SU-DHL-6 (cell line): Measurements from ENCODE around the gene PGBD5.

Source experiments
- H2AFZ ChIP-seq: fragments of 200-600 bp; sonication (generic); 2 replicates; pipeline ENCODE4 v1.6.1; 2014; ENCODE audit warnings: low read depth, mild to moderate bottlenecking, moderate library complexity, mixed read lengths, antibody characterized with exemption, low read length; ENCODE audit not compliant: severe bottlenecking
- H3F3A ChIP-seq: fragments of 200-600 bp; shearing (Covaris generic); 2 replicates; pipeline ENCODE4 v1.6.0; 2016; ENCODE audit warnings: antibody characterized with exemption, mild to moderate bottlenecking; ENCODE audit not compliant: insufficient read depth
- H3K27ac ChIP-seq: fragments of 200-600 bp; sonication (generic); 2 replicates; pipeline ENCODE4 v1.5.1; 2016; ENCODE audit warnings: low read depth, mild to moderate bottlenecking, low read length, moderate library complexity, mixed read lengths
- H3K27me3 ChIP-seq: fragments of 200-600 bp; sonication (generic), shearing (Covaris generic); 2 replicates; pipeline ENCODE4 v1.6.0; 2014; ENCODE audit warnings: mild to moderate bottlenecking, low read length
- H3K36me3 ChIP-seq: fragments of 200-600 bp; sonication (generic); 2 replicates; pipeline ENCODE4 v1.6.1; 2014; ENCODE audit warnings: mild to moderate bottlenecking, low read length, mixed read lengths
- H3K4me2 ChIP-seq: fragments of 300-600, 200-600 bp; shearing (Covaris generic), sonication (generic); 2 replicates; pipeline ENCODE4 v1.6.0; 2014; ENCODE audit warnings: low read length, low read depth, mild to moderate bottlenecking; ENCODE audit not compliant: poor library complexity, severe bottlenecking
- H3K4me3 ChIP-seq: fragments of 200-600 bp; sonication (generic); 2 replicates; pipeline ENCODE4 v1.5.1; 2014; ENCODE audit warnings: antibody characterized with exemption, low read length, mild to moderate bottlenecking, mixed read lengths; ENCODE audit not compliant: insufficient read depth, poor library complexity, severe bottlenecking
- H3K79me2 ChIP-seq: fragments of 200-600 bp; sonication (generic); 2 replicates; pipeline ENCODE4 v1.6.1; 2014; ENCODE audit warnings: mild to moderate bottlenecking, low read length, moderate library complexity; ENCODE audit not compliant: insufficient read depth
- H3K9ac ChIP-seq: fragments of 200-600 bp; sonication (generic); 2 replicates; pipeline ENCODE4 v1.7.0; 2014; ENCODE audit warnings: mild to moderate bottlenecking, low read length
- H3K9me2 ChIP-seq: fragments of 200-600 bp; sonication (generic); replicated peaks from 2 replicates; pipeline ENCODE4 v1.6.1; 2014; ENCODE audit warnings: low read length; ENCODE audit not compliant: insufficient read depth
- H3K9me3 ChIP-seq: fragments of 200-600 bp; sonication (generic); 2 replicates; pipeline ENCODE4 v1.6.1; 2014; ENCODE audit warnings: low read length, mixed read lengths; ENCODE audit not compliant: insufficient read depth
- H4K20me1 ChIP-seq: fragments of 200-600 bp; sonication (generic); 2 replicates; pipeline ENCODE4 v1.6.1; 2014; ENCODE audit warnings: low read depth, mild to moderate bottlenecking, antibody characterized with exemption, low read length, moderate library complexity, mixed read lengths
- EZH2phosphoT487 ChIP-seq: fragments of 200-600 bp; sonication (generic), shearing (Covaris generic); conservative IDR thresholded peaks from 2 replicates; pipeline ENCODE4 v1.6.1; 2018; ENCODE audit warnings: mild to moderate bottlenecking, antibody characterized with exemption, low read length, moderate library complexity, mixed read lengths
- TF ChIP-seq, protein P1 (sequence below): fragments of 200-600 bp; sonication (generic); IDR thresholded peaks from one replicate; pipeline ENCODE4 v1.5.1; 2017; ENCODE audit warnings: antibody characterized with exemption, mild to moderate bottlenecking, low read length, moderate library complexity; ENCODE audit not compliant: insufficient read depth, poor library complexity, severe bottlenecking

The PGBD5 gene

DNA sequence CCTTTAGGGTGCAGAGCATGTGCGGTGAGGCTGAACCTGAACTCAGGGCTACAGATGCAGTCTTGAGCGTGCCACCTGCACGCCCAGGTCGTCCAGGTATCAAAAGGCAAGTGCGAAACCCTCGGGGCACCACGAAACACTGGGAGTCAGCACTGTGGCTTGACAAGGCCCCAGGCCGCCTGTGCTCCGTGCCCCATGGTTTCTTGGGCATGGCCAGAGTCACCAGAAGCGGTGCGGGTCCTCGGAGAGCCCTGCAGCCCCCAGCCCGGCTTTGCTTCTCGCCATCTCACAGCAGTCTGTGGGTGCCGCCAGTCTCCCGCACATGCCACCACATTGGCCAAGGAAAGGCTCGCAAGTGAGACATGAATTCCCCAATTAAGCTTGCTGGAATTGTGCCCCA lies 117.3 kb downstream of the PGBD5 start:
- H3K27me3 ChIP-seq, result no peaks in the 10 kb centered on the region
- H4K20me1 ChIP-seq, result no peaks in the 10 kb centered on the region
- no peak overlapping the region for H3K9ac ChIP-seq
- no peaks in the 10 kb centered on the region for H3K9me3 ChIP-seq
- H3F3A ChIP-seq, result no peaks in the 10 kb centered on the region
- H3K9me2 ChIP-seq, result no peaks in the 10 kb centered on the region
- no peak overlapping the region for H3K4me2 ChIP-seq
- H3K79me2 ChIP-seq, result no peaks in the 10 kb centered on the region
- no peak overlapping the region for H2AFZ ChIP-seq
- no peak overlapping the region for H3K27ac ChIP-seq
- no peak for TF ChIP-seq EZH2phosphoT487
- TF ChIP-seq, protein P1, sequence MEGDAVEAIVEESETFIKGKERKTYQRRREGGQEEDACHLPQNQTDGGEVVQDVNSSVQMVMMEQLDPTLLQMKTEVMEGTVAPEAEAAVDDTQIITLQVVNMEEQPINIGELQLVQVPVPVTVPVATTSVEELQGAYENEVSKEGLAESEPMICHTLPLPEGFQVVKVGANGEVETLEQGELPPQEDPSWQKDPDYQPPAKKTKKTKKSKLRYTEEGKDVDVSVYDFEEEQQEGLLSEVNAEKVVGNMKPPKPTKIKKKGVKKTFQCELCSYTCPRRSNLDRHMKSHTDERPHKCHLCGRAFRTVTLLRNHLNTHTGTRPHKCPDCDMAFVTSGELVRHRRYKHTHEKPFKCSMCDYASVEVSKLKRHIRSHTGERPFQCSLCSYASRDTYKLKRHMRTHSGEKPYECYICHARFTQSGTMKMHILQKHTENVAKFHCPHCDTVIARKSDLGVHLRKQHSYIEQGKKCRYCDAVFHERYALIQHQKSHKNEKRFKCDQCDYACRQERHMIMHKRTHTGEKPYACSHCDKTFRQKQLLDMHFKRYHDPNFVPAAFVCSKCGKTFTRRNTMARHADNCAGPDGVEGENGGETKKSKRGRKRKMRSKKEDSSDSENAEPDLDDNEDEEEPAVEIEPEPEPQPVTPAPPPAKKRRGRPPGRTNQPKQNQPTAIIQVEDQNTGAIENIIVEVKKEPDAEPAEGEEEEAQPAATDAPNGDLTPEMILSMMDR, result no peak
- H3K4me3 ChIP-seq, result no peak overlapping the region
- no peaks in the 10 kb centered on the region for H3K36me3 ChIP-seq

DNA sequence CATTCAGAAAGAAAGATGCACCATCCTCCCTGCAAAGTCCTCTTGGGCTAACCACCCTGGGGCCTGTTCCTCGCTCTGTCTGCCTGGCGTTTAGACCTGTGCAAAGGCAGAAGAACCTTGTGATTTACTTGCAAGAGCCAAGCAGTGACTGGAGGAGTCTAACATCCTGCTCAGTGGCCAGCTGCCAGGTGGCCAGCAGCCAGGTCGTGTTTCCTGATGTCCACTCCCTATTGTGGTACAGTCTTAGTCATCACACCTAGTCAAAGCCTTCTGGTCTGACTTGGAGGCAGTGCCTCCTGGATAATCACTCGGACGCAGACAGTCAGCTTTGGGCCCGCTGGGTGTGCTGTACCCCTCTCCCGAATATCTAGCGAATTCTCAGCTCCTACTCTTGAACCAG lies 118.1 kb downstream of the PGBD5 start:
- Histone ChIP-seq H4K20me1 (no peaks in the 10 kb centered on the region), H3K9me2 (no peaks in the 10 kb centered on the region), H3K9ac (no peak overlapping the region), H3K9me3 (no peaks in the 10 kb centered on the region), H3K27ac (no peak overlapping the region), H3K4me2 (no peak overlapping the region), H3K4me3 (no peak overlapping the region), H3K79me2 (no peaks in the 10 kb centered on the region), H2AFZ (no peak overlapping the region), H3K36me3 (no peaks in the 10 kb centered on the region), H3K27me3 (no peaks in the 10 kb centered on the region), H3F3A (no peaks in the 10 kb centered on the region)
- TF ChIP-seq, protein P1, result no peak
- no peak for TF ChIP-seq EZH2phosphoT487

DNA sequence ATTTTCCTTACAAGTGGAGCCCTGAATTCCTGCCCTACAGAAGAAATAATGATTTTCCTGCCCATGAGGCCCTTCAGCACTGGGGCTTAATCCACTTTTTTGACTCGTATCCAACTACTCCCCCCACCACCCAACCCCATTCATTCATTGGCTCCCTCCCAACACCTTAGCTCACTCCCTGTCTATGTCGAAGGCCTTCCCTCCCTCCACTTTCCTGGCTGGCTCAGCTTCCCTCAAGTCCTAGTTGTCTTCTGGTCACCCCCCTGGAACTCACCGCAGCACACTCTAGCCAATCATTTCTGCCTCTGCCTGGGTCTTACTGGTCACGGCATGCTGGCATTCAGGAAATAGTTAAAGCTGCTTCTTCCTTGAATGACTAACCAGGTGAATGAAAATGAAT lies 118.9 kb downstream of the PGBD5 start:
- Histone ChIP-seq H3K27me3 (no peaks in the 10 kb centered on the region), H3K4me3 (no peak overlapping the region), H3K9ac (no peak overlapping the region), H3K9me3 (no peaks in the 10 kb centered on the region), H3K27ac (no peak overlapping the region), H3K36me3 (no peaks in the 10 kb centered on the region), H3K4me2 (no peak overlapping the region), H2AFZ (no peak overlapping the region), H4K20me1 (no peaks in the 10 kb centered on the region), H3F3A (no peaks in the 10 kb centered on the region), H3K79me2 (no peaks in the 10 kb centered on the region), H3K9me2 (no peaks in the 10 kb centered on the region)
- no peak for TF ChIP-seq EZH2phosphoT487
- TF ChIP-seq, protein P1, result no peak
